ENCODE measurements around the gene SIPA1.

- TF ChIP-seq SP1 (IDR thresholded peaks at IDR 0.05) (no peak), YY1 (IDR thresholded peaks at IDR 0.05) (no peak), TAF1 (conservative IDR thresholded peaks at IDR 0.05) (no peak), CTCF (IDR thresholded peaks at IDR 0.05; ENCODE audit: low read depth, low read length, missing input control) (no peak), HNF4A (conservative IDR thresholded peaks at IDR 0.05) (no peak), GABPA (IDR thresholded peaks at IDR 0.05 in 1 of 2, conservative IDR thresholded peaks at IDR 0.05 in 1 of 2) (no peak), NR2F2 (IDR thresholded peaks at IDR 0.05) (no peak), MAX (IDR thresholded peaks at IDR 0.05) (no peak), HNF4G (IDR thresholded peaks at IDR 0.05) (no peak)
Measured at GRCh38 chr11:65672180-65672860, 34.4 kb downstream of the SIPA1 start.

Measured in liver (tissue), 3 donors.